Mesodermal cell (in vitro differentiated cells): ENCODE measurements around the gene ATN1. TPM values are rescaled to one million over a fixed set of nuclear protein-coding genes. Genes with fewer than 3 reads are reported as not detected.
"Not testable (repeated sequence)": the region's sequence is repeated elsewhere in the genome, so short reads cannot be mapped to it uniquely, and the experiment has no call there.

Experiments used
- H3K27ac ChIP-seq: 2 replicates; pipeline ENCODE4 v1.7.0; 2013; ENCODE audit warnings: mild to moderate bottlenecking, low read depth, low read length, moderate library complexity; ENCODE audit not compliant: severe bottlenecking
- H3K36me3 ChIP-seq: 2 replicates; pipeline ENCODE4 v1.7.1; 2013; ENCODE audit warnings: mild to moderate bottlenecking, low read length, moderate library complexity; ENCODE audit not compliant: control insufficient read depth, insufficient read depth
- H3K4me1 ChIP-seq: one replicate; pipeline ENCODE4 v1.7.1; 2013; ENCODE audit warnings: mild to moderate bottlenecking, low read length; ENCODE audit not compliant: insufficient read depth, control insufficient read depth, poor library complexity, severe bottlenecking
- H3K4me3 ChIP-seq: 2 replicates; pipeline ENCODE4 v1.7.0; 2013; ENCODE audit warnings: low read length, control low read depth, mild to moderate bottlenecking; ENCODE audit not compliant: insufficient read depth, poor library complexity, severe bottlenecking; ENCODE audit errors: extremely low read depth
- H3K9me3 ChIP-seq: 2 replicates; pipeline ENCODE4 v1.7.1; 2013; ENCODE audit warnings: mild to moderate bottlenecking, low read length, moderate library complexity; ENCODE audit not compliant: control insufficient read depth
- WGBS, 2 experiments: methylation state at CpG; one replicate each; pipeline ENCODE4 v1.1.5; 2013; ENCODE audit warnings: missing lambda C conversion rate in 2 of 2; ENCODE audit not compliant: insufficient coverage in 2 of 2; 5-methylcytosine and 5-hydroxymethylcytosine counted together
- polyA plus RNA-seq, 2 experiments: library from polyadenylated mRNA; stranded (reverse); fragments of 50-300 nt; gene quantifications; one replicate each; pipeline ENCODE4 v1.2.3, GENCODE V29; 2013

Gene ATN1, protein sequence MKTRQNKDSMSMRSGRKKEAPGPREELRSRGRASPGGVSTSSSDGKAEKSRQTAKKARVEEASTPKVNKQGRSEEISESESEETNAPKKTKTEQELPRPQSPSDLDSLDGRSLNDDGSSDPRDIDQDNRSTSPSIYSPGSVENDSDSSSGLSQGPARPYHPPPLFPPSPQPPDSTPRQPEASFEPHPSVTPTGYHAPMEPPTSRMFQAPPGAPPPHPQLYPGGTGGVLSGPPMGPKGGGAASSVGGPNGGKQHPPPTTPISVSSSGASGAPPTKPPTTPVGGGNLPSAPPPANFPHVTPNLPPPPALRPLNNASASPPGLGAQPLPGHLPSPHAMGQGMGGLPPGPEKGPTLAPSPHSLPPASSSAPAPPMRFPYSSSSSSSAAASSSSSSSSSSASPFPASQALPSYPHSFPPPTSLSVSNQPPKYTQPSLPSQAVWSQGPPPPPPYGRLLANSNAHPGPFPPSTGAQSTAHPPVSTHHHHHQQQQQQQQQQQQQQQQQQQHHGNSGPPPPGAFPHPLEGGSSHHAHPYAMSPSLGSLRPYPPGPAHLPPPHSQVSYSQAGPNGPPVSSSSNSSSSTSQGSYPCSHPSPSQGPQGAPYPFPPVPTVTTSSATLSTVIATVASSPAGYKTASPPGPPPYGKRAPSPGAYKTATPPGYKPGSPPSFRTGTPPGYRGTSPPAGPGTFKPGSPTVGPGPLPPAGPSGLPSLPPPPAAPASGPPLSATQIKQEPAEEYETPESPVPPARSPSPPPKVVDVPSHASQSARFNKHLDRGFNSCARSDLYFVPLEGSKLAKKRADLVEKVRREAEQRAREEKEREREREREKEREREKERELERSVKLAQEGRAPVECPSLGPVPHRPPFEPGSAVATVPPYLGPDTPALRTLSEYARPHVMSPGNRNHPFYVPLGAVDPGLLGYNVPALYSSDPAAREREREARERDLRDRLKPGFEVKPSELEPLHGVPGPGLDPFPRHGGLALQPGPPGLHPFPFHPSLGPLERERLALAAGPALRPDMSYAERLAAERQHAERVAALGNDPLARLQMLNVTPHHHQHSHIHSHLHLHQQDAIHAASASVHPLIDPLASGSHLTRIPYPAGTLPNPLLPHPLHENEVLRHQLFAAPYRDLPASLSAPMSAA (N-terminal part only)
- 122 TPM for polyA plus RNA-seq (2013, experiment 1 of 2)
- polyA plus RNA-seq (2013, experiment 2 of 2) = 108 TPM

DNA sequence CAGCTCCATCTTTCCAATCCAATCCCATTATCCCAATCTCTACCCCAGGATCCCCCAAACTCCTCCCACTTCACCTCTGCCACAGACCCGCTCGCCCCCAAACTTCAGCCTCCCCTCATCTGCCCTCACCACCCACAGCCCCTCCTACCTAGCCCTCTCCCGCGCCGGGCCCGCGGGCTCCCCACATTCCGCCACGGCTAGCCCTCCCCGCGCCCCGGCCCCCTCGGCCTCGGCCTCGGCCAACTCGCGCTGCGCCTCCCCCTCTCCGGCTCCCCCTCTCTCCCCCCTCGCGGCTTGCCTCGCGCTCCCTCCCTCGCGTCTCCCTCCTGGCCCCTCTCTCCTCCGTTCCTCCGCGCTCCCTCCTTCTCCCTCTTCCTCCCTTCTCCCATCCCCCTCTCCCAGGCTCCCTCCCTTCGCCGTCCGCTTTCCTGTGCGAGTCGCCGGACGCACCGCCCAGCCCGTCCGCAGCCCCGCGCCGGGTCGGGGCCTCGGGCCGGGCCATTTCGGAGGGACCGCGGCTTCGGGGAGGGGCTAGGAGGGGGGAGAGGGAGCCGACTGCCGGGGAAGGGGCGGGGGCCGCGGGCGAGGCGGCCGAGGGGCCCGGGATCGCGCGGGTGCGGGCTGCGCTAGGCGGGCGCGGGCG, at the start of gene ATN1:
Gene ATN1, plus strand, starts transcription at position 581 of the 643 bp plus-strand sequence. CDS start 6,043 bp downstream, outside the sequence.
- Histone ChIP-seq H3K9me3 (no peaks in the 10 kb centered on the region), H3K4me3 (peak within 1 kb of the TSS; percentile 90), H3K36me3 (peaks cover 26% of the 10 kb centered on the region), H3K27ac (peak within 1 kb of the TSS; percentile 94), H3K4me1 (peaks cover 43% of the 10 kb centered on the region)
- 0 to 1% methylated on average over 31 to 33 of the region's 66 CpGs for WGBS, 2 experiments

DNA sequence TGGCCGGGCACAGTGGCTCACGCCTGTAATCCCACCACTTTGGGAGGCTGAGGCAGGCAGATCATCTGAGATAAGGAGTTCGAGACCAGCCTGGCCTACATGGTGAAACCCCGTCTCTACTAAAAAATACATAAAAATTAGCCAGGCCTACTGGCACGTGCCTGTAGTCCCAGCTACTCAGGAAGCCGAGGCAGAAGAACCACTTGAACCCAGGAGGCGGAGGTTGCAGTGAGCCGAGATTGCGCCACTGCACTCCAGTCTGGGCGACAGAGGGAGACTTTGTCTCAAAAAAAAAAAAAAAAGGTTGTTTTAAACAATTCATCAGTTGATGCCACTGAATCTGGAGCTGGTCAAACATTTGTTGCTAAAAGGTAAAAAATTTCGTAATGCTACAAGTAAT, 47.9 kb upstream of the ATN1 start:
- H3K9me3 ChIP-seq, H3K27ac ChIP-seq, H3K4me3 ChIP-seq, H3K4me1 ChIP-seq: not testable (repeated sequence)
- WGBS, 2 experiments = 94 to 96% methylated on average over 9 to 10 of the region's 11 CpGs
- H3K36me3 ChIP-seq = peaks cover 20% of the 10 kb centered on the region

DNA sequence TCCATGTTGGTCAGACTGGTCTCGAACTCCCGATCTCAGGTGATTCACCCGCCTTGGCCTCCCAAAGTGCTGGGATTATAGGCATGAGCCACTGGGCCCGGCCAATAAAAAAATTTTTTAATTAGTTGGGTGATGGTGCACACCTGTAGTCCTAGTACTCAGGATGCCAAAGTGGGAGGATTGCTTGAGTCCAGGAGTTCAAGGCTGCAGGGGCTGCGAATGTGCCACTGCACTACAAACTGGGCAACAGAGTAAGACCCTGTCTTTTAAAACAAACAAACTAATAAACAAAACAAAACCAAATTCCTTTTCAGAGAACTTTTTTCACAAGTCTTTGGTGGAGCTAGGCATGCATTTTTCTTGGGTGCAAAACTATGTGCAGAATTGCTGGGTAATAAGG, 44.5 kb upstream of the ATN1 start:
- Histone ChIP-seq H3K4me1 (no peaks in the 10 kb centered on the region), H3K27ac (no peak overlapping the region), H3K9me3 (no peaks in the 10 kb centered on the region), H3K4me3 (no peak overlapping the region), H3K36me3 (peaks cover 15% of the 10 kb centered on the region)
- WGBS, 2 experiments = 91 to 100% methylated on average over 2 to 5 of the region's 5 CpGs

DNA sequence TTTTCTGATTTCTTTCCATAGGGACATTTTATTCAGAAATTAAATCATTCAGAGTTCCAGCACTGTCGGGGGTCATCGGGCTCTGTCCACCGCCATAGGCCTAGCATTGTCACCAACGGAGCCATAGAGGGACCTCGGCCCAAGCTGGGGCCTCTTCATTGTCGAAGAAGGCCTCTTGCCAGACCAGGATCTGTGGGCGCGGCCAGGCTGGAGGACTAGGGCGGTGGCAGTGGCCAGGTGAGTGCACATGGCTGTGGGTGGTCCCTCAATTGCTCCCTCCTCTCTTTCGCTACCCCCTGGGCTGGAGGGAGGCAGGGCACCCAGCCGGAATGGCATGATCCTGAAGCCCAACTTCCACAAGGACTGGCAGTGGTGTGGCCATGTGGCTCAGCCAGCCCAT, 44.1 kb upstream of the ATN1 start:
- Histone ChIP-seq H3K4me1 (no peaks in the 10 kb centered on the region), H3K36me3 (peaks cover 15% of the 10 kb centered on the region), H3K4me3 (no peak overlapping the region), H3K27ac (no peak overlapping the region), H3K9me3 (no peaks in the 10 kb centered on the region)
- WGBS, 2 experiments = 94 to 97% methylated on average over 10 to 11 of the region's 11 CpGs

DNA sequence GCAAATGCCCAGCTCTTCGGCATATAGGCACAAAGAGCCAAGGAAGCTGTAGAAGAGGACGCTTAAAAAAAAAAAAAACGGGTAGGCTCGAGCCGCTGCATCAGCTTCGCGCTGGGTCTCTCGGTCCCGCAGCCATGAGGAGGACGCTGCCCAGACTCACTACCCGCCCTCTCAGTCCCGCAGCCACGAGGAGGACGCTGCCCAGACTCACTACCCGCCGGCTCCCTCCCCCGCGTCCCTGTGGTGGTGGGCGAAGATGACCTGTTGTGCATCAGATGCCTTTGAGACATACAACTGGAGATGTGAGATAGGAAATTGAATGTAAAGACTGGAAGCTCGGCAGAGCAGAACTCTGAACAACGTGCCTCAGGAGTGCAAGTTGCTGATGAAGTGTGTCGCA, 43.2 kb upstream of the ATN1 start:
- Histone ChIP-seq H3K4me3 (no peak overlapping the region), H3K4me1 (no peaks in the 10 kb centered on the region), H3K9me3 (no peaks in the 10 kb centered on the region), H3K27ac (no peak overlapping the region), H3K36me3 (peaks cover 15% of the 10 kb centered on the region)
- 81 to 83% methylated on average over 19 to 22 of the region's 22 CpGs for WGBS, 2 experiments

DNA sequence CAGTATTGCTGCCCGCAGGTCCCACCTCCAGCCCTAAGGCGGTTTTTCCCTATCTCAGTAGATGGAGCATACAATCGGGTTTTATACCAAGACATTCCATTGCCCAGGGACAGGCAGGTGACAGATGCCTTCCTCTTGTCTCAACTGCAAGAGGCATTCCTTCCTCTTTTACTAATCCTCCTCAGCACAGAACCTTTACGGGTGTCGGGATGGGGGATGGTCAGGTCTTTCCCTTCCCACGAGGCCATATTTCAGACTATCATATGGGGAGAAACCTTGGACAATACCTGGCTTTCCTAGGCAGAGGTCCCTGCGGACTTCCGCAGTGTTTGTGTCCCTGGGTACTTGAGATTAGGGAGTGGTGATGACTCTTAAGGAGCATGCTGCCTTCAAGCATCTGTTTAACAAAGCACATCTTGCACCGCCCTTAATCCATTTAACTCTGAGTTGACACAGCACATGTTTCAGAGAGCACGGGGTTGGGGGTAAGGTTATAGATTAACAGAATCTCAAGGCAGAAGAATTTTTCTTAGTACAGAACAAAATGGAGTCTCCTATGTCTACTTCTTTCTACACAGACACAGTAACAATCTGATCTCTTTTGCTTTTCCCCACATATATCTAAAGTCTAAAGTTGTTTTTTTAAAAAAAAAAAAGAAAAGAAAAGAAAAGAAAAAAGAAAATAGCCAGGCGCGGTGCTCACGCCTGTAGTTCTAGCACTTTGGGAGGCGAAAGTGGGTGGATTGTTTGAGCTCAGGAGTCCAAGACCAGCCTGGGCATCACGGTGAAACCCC, 41.4 kb upstream of the ATN1 start:
- not testable (repeated sequence) for H3K27ac ChIP-seq, H3K4me3 ChIP-seq, H3K4me1 ChIP-seq, H3K9me3 ChIP-seq
- WGBS, 2 experiments = 0 to 76% methylated on average over 1 to 5 of the region's 15 CpGs
- peaks cover 15% of the 10 kb centered on the region for H3K36me3 ChIP-seq

DNA sequence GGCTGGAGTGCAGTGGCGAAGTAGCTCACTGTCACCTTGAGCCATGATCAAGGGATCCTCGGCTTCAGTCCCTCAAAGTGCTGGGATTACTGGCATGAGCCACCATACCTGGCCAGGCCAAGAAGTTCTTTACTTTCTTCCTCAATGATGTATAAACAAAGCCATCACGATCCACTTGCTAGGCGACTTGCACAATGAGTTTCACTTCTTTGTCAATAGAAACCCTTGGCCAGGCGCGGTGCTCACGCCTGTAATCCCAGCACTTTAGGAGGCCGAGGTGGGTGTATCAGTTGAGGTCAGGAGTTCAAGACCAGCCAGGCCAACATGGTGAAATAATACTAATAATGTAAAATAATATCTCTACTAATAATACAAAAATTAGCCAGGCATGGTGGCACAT, 40.3 kb upstream of the ATN1 start:
- Histone ChIP-seq H3K36me3 (peaks cover 15% of the 10 kb centered on the region), H3K4me1 (peaks cover 10% of the 10 kb centered on the region), H3K4me3 (no peak overlapping the region), H3K9me3 (no peaks in the 10 kb centered on the region), H3K27ac (no peak overlapping the region)
- WGBS, 2 experiments = 97 to 98% methylated on average over 6 to 7 of the region's 8 CpGs

DNA sequence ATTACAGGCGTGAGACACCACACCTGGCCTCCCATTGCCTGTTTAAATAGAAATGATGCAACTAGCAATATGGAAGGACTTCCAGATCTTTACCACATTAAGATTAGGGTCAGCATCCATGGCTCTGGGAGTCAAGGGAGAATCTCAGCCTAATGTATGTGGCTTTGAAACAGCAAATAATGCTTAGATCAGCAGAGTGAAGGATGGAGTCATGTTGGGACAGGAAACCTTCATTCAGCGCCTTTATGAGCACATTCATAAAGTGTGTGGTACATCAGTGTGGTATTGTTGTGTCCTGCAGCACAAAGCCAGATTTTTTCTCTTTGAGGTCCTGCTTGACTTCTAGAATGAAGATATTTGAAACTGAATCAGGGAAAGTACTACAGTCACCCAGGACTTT, 39.4 kb upstream of the ATN1 start:
- Histone ChIP-seq H3K36me3 (peaks cover 15% of the 10 kb centered on the region), H3K27ac (no peak overlapping the region), H3K4me1 (peaks cover 10% of the 10 kb centered on the region), H3K4me3 (no peak overlapping the region), H3K9me3 (no peaks in the 10 kb centered on the region)
- WGBS, 2 experiments = 86 to 100% methylated on average over 2 of the region's 2 CpGs

DNA sequence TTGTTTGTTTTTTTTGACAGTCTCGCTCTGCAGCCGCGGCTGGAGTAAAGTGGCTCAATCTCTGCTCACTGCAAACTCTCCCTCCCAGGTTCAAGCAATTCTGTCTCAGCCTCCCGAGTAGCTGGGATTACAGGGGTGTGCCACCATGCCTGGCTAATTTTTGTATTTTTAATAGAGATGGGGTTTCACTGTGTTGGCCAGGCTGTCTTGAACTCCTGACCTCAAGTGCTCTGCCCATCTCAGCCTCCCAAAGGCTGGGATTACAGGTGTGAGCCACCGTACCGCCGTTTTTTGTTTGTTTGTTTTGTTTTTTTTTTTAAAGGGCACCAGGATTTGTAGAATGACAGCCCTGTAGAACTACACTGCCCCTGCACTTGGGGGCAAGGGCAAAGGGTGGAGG, 39.0 kb upstream of the ATN1 start:
- H3K4me1 ChIP-seq = peaks cover 10% of the 10 kb centered on the region
- not testable (repeated sequence) for H3K27ac ChIP-seq, H3K9me3 ChIP-seq, H3K4me3 ChIP-seq
- peaks cover 13% of the 10 kb centered on the region for H3K36me3 ChIP-seq
- 58 to 100% methylated on average over 3 to 4 of the region's 7 CpGs for WGBS, 2 experiments
